GM19438 (cell line): Measurements from ENCODE around the gene NEMF.
"Not testable (repeated sequence)": the region's sequence is repeated elsewhere in the genome, so short reads cannot be mapped to it uniquely, and the experiment has no call there.

Experiments
- ATAC-seq: cut with Tn5 transposase; IDR thresholded peaks from one replicate; pipeline ENCODE4 v1.9.1; 2021; ENCODE audit warnings: low read depth; ENCODE audit not compliant: unreplicated experiment

Gene NEMF

DNA sequence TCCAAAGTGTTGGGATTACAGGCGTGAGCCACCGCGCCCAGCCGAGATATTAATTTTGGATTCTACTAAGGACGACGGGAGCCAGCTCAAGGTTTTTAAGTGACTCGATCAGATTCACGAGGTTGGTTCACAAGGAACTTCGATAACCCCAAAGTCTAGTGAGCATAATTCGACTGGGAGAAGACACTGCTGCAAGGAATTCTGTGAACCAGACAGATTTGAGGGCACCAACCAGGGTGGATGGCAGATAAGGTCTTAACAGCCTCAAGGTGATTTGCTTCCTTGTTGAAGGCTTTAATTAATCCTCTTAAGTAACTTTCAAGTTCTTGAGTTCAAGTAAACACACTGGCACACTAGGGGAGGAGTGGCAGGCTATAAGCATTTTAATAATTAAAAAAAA is 85.7 kb downstream of the NEMF start:
- no peak for ATAC-seq

DNA sequence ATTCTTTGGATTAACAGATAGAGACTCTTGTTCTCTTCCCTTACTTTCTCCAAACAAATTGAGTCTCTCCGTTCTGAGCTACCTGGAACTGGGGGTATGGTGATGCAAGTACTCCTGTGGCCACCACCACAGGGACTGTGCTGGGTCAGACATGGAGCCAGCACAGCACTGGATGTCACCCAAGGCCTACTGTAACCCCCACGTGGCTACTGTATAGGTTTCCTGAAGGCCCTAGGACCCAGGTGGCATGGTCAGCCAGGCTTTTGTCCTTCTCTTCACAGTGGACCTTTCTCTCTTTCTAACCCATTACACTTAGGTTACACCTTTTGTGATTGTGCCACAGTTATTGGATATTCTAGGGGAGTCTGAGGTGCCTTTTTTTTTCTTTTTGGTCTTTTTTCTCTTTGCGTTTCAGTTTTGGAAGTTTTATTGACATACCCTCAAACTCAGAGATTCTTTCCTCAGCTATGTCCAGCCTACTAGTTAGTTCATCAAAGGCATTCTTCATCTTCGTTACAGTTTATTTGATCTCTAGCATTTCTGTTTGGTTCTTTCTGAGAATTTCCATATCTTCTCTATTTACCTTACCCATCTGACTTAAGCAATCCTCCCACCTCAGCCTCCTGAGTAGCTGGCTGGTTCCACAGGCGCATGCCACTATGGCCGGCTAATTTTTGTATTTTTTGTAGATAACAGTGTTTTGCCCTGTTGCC is 90.6 kb downstream of the NEMF start:
- no peak for ATAC-seq

- ATAC-seq, result no peak
These were observed 97.2 kb downstream of the NEMF start for GRCh38 chr14:49755378-49755777.

DNA sequence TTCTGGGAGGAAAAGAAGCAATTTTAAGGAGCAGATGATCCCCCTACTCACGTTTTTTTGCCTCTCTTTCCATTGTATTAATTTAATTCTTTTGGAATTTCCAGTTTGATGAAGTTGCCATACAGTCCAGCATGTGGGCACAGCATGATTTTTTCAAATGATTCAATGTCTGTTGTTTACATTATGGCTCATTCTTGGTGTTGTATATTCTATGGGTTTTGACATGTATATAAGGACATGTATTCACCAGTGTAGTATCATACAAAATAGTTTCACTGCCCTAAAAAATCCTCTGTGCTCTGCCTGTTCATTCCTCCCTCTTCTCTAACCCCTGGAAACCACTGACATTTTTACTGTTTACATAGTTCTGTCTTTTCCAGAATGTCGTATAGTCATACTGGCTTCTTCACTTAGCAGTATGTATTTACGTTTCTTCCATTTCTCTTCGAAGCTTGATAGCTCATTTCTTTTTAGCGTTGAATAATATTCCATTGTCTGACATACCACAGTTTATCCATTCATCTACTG is 98.0 kb downstream of the NEMF start:
- ATAC-seq, result no peak

DNA sequence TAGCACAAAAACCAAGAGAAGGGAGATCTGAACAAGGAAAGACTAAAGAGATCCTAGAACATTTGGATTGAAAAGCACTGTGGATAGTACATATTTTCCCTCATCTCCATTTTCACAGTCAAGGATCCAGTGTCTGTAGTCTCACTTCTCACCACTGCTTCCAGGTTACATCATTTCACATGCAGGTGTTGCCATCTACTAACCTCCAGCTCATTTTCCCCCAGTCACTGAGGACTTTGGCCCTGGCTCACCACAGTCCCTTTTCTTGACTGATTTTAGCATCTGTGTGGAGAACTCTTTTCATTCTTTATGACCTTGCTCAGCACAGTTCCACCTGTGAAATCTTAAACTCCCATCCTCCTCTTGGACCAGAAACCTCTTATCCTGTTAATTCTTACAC is 106.1 kb downstream of the NEMF start:
- ATAC-seq, result not testable (repeated sequence)

- no peak for ATAC-seq
These were observed 107.4 kb downstream of the NEMF start for GRCh38 chr14:49745191-49745590.

DNA sequence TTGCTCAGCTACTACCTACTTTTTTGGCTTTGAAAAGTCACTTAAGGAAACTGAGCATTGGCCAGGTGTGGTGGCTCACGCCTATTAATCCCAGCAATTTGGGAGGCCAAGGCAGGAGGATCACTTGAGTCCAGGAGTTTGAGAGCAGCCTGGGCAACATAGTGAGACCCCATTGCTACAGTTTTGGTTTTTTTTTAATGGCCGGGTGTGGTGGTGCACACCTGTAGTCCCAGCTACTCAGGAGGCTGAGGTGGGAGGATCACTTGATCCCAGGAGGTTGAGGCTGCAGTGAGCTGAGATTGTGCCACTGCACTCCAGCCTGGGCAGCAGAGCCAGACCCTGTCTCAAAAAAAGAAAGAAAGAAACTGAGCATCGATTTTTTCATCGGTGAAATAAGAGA is 116.9 kb downstream of the NEMF start:
- not testable (repeated sequence) for ATAC-seq

GRCh38 chr14:49733836-49734235 is 118.8 kb downstream of the NEMF start:
- ATAC-seq, result no peak

GRCh38 chr14:49732896-49733295 is 119.7 kb downstream of the NEMF start:
- ATAC-seq, result no peak
